Peyer's patch (tissue), 4 donors: ENCODE data around the gene AEN. TPM values are rescaled to one million over a fixed set of nuclear protein-coding genes. Genes with fewer than 3 reads are reported as not detected.

ENCODE experiments used
- DNase-seq, 3 donors: peaks; one replicate each; pipeline ENCODE4 v3.0.0-alpha.2; 2017 to 2019
- H3K27ac ChIP-seq, 4 donors: fragments of 200-600 bp; sonication (generic); one replicate each; pipeline ENCODE4 v1.5.1; 2016 to 2019
- H3K27me3 ChIP-seq, 2 donors: fragments of 200-600 bp; sonication (generic); one replicate each; pipeline ENCODE4 v1.5.1; 2019
- H3K36me3 ChIP-seq, 3 donors: fragments of 200-600 bp; sonication (generic); one replicate each; pipeline ENCODE4 v1.5.1; 2016 to 2019
- H3K4me1 ChIP-seq, 4 donors: fragments of 200-600 bp; sonication (generic); one replicate each; pipeline ENCODE4 v1.5.1; 2016 to 2019
- H3K4me3 ChIP-seq, 4 donors: fragments of 200-600 bp; sonication (generic); 1 replicate in 3 of 4; 2 replicates in 1 of 4; pipeline ENCODE4 v1.5.1; 2016 to 2019; ENCODE audit warnings: mild to moderate bottlenecking in 1 of 4
- H3K9me3 ChIP-seq, 4 donors: fragments of 200-600 bp; sonication (generic); one replicate each; pipeline ENCODE4 v1.5.1; 2016 to 2019; ENCODE audit warnings: mild to moderate bottlenecking in 1 of 4
- CTCF ChIP-seq, 6 experiments: fragments of 450-650 bp in 4 of 6; fragments of 200-600 bp in 2 of 6; sonication (generic) in 1 of 6; IDR thresholded peaks; one replicate each; pipeline ENCODE4 v1.5.1; 2017 to 2019; ENCODE audit warnings: antibody characterized with exemption in 6 of 6, mild to moderate bottlenecking in 3 of 6, moderate library complexity in 1 of 6
- POLR2A ChIP-seq, 2 donors: fragments of 450-650 bp; IDR thresholded peaks; one replicate each; pipeline ENCODE4 v1.5.1; 2017; ENCODE audit warnings: antibody characterized with exemption in 2 of 2, mild to moderate bottlenecking in 2 of 2, moderate library complexity in 2 of 2
- total RNA-seq, 4 donors: library from RNA; depleted of rRNA; stranded (reverse); fragments of >200 nt; gene quantifications; one replicate each; pipeline ENCODE4 v1.1.0, GENCODE V29; 2016

Gene AEN
- total RNA-seq, 4 donors from 2014 or later = 9.6 to 17.3 (median 11.5) TPM

- no peaks in the 10 kb centered on the region for H3K36me3 ChIP-seq
- no peak for DNase-seq
- peak overlapping the region in 3 of 4 donors; percentile 49 to 85 (median 83) for H3K27ac ChIP-seq
- H3K4me1 ChIP-seq = peaks cover 0 to 15% (median 0%) of the 10 kb centered on the region in 4 donors
- H3K9me3 ChIP-seq = no peaks in the 10 kb centered on the region
- no peak overlapping the region for H3K4me3 ChIP-seq
- TF ChIP-seq POLR2A (IDR thresholded peaks at IDR 0.05) (no peak), CTCF (IDR thresholded peaks at IDR 0.05) (no peak)
- H3K27me3 ChIP-seq = no peaks in the 10 kb centered on the region
Observed at GRCh38 chr15:88616240-88616639, 4.9 kb upstream of the AEN start.

GRCh38 chr15:88617031-88617722 is 4.0 kb upstream of the AEN start:
- H3K9me3 ChIP-seq = no peaks in the 10 kb centered on the region
- H3K27me3 ChIP-seq = no peaks in the 10 kb centered on the region
- no peaks in the 10 kb centered on the region for H3K36me3 ChIP-seq
- no peak for DNase-seq
- H3K27ac ChIP-seq = no peak overlapping the region
- TF ChIP-seq POLR2A (IDR thresholded peaks at IDR 0.05) = no peak
- no peak for TF ChIP-seq CTCF (IDR thresholded peaks at IDR 0.05)
- no peak overlapping the region for H3K4me3 ChIP-seq
- peaks cover 0 to 15% (median 0%) of the 10 kb centered on the region in 4 donors for H3K4me1 ChIP-seq

GRCh38 chr15:88617790-88618189 is 3.4 kb upstream of the AEN start:
- Histone ChIP-seq H3K36me3 (no peaks in the 10 kb centered on the region), H3K4me3 (no peak overlapping the region), H3K27me3 (no peaks in the 10 kb centered on the region), H3K9me3 (no peaks in the 10 kb centered on the region), H3K27ac (no peak overlapping the region), H3K4me1 (peaks cover 0 to 18% (median under 1%) of the 10 kb centered on the region in 4 donors)
- TF ChIP-seq CTCF (IDR thresholded peaks at IDR 0.05) (no peak), POLR2A (IDR thresholded peaks at IDR 0.05) (no peak)
- DNase-seq = no peak

GRCh38 chr15:88618686-88619085 is 2.5 kb upstream of the AEN start:
- TF ChIP-seq POLR2A (IDR thresholded peaks at IDR 0.05) = no peak
- no peak for TF ChIP-seq CTCF (IDR thresholded peaks at IDR 0.05)
- no peaks in the 10 kb centered on the region for H3K9me3 ChIP-seq
- H3K27me3 ChIP-seq = no peaks in the 10 kb centered on the region
- H3K4me1 ChIP-seq = peaks cover 0 to 27% (median 4%) of the 10 kb centered on the region in 4 donors
- DNase-seq = no peak
- H3K4me3 ChIP-seq = no peak overlapping the region
- H3K36me3 ChIP-seq = no peaks in the 10 kb centered on the region
- H3K27ac ChIP-seq = no peak overlapping the region

GRCh38 chr15:88619796-88620195 is 1.3 kb upstream of the AEN start:
- H3K9me3 ChIP-seq = no peaks in the 10 kb centered on the region
- H3K27ac ChIP-seq = no peak overlapping the region
- TF ChIP-seq POLR2A (IDR thresholded peaks at IDR 0.05) (no peak), CTCF (IDR thresholded peaks at IDR 0.05) (no peak)
- H3K36me3 ChIP-seq = no peaks in the 10 kb centered on the region
- no peaks in the 10 kb centered on the region for H3K27me3 ChIP-seq
- DNase-seq = no peak
- H3K4me3 ChIP-seq = no peak overlapping the region
- H3K4me1 ChIP-seq = peaks cover 0 to 38% (median 10%) of the 10 kb centered on the region in 4 donors
